Measurements from ENCODE around the gene METTL3.

The METTL3 gene

GRCh38 chr14:21524575-21525490 lies 13.7 kb upstream of the METTL3 start:
- H3K27ac ChIP-seq: no peak overlapping the region
- no peak for TF ChIP-seq CTCF (IDR thresholded peaks at IDR 0.05; ENCODE audit: low read depth, low read length, missing control alignments)
- no peaks in the 10 kb centered on the region for H3K36me3 ChIP-seq (replicated peaks)
- in situ Hi-C loops (cut with HindIII; ENCODE audit: low pct_ligation_motif_present, low sequenced_read_pairs): no loop called here
- H3K4me3 ChIP-seq (ENCODE audit: low read depth, low read length): peak overlapping the region; percentile 69
- no peak for DNase-seq
- no peaks in the 10 kb centered on the region for H3K27me3 ChIP-seq (replicated peaks)

- Histone ChIP-seq H3K36me3 (replicated peaks) (no peaks in the 10 kb centered on the region), H3K27ac (no peak overlapping the region), H3K4me3 (ENCODE audit: low read depth, low read length) (no peak overlapping the region), H3K27me3 (replicated peaks) (no peaks in the 10 kb centered on the region)
- in situ Hi-C loops (cut with HindIII; ENCODE audit: low pct_ligation_motif_present, low sequenced_read_pairs): no loop called here
- no peak for TF ChIP-seq CTCF (IDR thresholded peaks at IDR 0.05; ENCODE audit: low read depth, low read length, missing control alignments)
- DNase-seq: no peak
Measured at GRCh38 chr14:21523203-21523602, 12.1 kb upstream of the METTL3 start.

GRCh38 chr14:21521501-21521900 lies 10.4 kb upstream of the METTL3 start:
- peak; percentile 75 for DNase-seq
- TF ChIP-seq CTCF (IDR thresholded peaks at IDR 0.05; ENCODE audit: low read depth, low read length, missing control alignments): no peak
- Histone ChIP-seq H3K27me3 (replicated peaks) (no peaks in the 10 kb centered on the region), H3K27ac (peak overlapping the region; percentile 55), H3K4me3 (ENCODE audit: low read depth, low read length) (no peak overlapping the region), H3K36me3 (replicated peaks) (no peaks in the 10 kb centered on the region)
- in situ Hi-C loops (cut with HindIII; ENCODE audit: low pct_ligation_motif_present, low sequenced_read_pairs): no loop called here

- H3K36me3 ChIP-seq (replicated peaks): no peaks in the 10 kb centered on the region
- peak overlapping the region; percentile 55 for H3K27ac ChIP-seq
- H3K4me3 ChIP-seq (ENCODE audit: low read depth, low read length): no peak overlapping the region
- no peaks in the 10 kb centered on the region for H3K27me3 ChIP-seq (replicated peaks)
- no peak for DNase-seq
- in situ Hi-C loops (cut with HindIII; ENCODE audit: low pct_ligation_motif_present, low sequenced_read_pairs): no loop called here
- TF ChIP-seq CTCF (IDR thresholded peaks at IDR 0.05; ENCODE audit: low read depth, low read length, missing control alignments): no peak
Measured at GRCh38 chr14:21520767-21521166, 9.6 kb upstream of the METTL3 start.

- Histone ChIP-seq H3K36me3 (replicated peaks) (no peaks in the 10 kb centered on the region), H3K27me3 (replicated peaks) (no peaks in the 10 kb centered on the region), H3K27ac (no peak overlapping the region), H3K4me3 (ENCODE audit: low read depth, low read length) (no peak overlapping the region)
- no peak for TF ChIP-seq CTCF (IDR thresholded peaks at IDR 0.05; ENCODE audit: low read depth, low read length, missing control alignments)
- no peak for DNase-seq
- in situ Hi-C loops (cut with HindIII; ENCODE audit: low pct_ligation_motif_present, low sequenced_read_pairs): no loop called here
Measured at GRCh38 chr14:21518725-21519124, 7.6 kb upstream of the METTL3 start.
